ENCODE measurements around the gene CTNNA1.
"Not testable (repeated sequence)": the region's sequence is repeated elsewhere in the genome, so short reads cannot be mapped to it uniquely, and the experiment has no call there.

The CTNNA1 gene, protein sequence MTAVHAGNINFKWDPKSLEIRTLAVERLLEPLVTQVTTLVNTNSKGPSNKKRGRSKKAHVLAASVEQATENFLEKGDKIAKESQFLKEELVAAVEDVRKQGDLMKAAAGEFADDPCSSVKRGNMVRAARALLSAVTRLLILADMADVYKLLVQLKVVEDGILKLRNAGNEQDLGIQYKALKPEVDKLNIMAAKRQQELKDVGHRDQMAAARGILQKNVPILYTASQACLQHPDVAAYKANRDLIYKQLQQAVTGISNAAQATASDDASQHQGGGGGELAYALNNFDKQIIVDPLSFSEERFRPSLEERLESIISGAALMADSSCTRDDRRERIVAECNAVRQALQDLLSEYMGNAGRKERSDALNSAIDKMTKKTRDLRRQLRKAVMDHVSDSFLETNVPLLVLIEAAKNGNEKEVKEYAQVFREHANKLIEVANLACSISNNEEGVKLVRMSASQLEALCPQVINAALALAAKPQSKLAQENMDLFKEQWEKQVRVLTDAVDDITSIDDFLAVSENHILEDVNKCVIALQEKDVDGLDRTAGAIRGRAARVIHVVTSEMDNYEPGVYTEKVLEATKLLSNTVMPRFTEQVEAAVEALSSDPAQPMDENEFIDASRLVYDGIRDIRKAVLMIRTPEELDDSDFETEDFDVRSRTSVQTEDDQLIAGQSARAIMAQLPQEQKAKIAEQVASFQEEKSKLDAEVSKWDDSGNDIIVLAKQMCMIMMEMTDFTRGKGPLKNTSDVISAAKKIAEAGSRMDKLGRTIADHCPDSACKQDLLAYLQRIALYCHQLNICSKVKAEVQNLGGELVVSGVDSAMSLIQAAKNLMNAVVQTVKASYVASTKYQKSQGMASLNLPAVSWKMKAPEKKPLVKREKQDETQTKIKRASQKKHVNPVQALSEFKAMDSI

DNA sequence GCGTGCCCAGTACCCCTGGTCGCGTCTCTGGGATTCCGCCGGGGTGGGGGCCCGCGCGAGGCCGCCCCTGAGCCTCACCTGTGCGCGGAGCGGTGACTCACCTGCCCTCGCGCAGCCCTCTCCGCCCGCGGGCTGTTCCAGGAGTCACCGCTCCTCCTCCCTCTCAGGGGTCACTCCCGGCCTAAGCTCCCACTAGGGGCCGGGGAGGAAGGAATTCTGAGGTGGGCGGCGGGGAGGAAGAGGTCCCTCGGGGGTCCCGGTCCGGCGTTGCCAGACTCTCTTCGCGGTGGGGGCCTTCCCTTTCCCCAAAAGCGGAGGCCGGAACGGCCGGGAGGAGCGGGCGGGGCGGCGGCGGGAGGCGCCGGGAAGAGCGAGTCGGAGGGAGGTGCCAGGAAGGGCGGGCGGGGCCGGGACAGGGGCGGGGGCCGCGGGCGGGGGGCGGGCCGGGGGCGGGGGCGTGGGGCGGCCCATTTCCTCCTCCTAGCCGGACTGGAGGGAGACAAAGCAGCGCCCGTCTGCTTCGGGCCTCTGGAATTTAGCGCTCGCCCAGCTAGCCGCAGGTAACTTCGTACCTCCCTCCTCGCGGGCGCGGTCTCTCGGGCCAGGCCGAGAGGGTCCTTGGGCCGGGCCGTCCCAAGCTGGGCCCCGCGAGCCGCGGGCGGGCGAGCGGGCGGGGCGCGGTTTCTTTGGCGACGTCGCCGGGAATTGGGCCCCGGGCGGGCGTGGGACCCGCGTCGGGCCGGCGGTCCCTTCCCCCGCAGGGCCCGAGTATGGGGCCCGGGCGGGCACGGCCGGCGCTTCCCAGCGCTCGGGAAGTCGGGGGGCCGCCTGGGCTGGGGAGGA lies at the start of gene CTNNA1:
CTNNA1 (plus strand) TSS at position 475 of the 843 bp plus-strand sequence. CDS start 28,500 bp downstream, outside the sequence.
- peak in 1 of 2 experiments; percentile 40 for DNase-seq

DNA sequence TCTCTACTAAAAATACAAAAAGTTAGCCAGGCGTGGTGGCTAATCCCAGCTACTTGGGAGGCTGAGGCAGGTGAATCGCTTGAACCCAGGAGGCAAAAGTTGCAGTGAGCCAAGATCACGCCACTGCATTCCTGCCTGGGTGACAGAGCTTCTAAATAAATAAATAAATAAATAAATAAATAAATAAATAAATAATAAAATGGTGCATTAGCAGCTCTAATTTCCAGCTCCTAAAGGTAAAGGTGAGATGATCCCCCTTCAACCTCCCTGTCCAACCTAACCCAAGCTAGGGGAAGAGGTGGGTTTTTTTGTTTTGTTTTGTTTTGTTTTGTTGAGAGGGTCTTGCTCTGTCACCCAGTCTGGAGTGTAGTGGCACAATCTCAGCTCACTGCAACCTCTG lies 49.4 kb upstream of the CTNNA1 start:
- not testable (repeated sequence) for DNase-seq

DNA sequence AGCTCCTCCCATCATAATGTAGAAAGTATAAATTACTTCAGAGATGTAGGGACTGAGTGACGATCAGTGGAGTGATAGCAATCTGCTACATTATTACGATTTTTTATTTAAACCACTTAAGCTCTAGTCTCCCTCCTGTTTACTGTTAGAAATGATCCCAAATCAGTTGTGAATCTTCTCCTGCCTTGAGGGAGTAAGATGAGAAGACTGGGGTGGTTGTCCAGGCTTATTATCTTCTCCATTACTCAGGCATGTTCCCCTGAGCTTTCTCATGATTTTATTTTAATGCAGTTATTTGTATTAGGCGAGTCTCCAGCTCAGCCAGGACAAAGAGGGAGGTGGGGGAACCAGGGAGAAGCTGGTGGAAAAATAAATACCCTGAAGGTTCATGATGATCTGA lies 48.2 kb upstream of the CTNNA1 start:
- no peak for DNase-seq

DNA sequence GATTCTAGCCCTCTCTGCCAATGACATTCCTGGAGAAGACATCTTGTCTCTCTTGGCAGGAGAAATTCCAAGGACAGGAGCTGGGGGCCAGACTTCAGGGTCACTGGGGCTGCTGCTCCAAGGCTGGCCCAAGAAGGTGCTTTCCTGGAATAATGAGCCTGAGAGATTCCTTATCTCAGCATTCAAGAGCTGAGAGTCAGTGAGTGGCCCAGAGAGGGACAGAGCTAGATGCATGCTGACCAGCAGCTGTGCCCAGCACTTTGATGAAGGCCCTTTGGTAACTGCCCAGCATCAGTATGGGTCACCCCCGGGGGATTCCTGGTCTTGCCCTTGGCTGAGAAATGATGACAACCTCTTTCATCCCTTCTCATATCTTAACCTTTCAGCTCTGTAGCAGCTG lies 47.7 kb upstream of the CTNNA1 start:
- no peak for DNase-seq

DNA sequence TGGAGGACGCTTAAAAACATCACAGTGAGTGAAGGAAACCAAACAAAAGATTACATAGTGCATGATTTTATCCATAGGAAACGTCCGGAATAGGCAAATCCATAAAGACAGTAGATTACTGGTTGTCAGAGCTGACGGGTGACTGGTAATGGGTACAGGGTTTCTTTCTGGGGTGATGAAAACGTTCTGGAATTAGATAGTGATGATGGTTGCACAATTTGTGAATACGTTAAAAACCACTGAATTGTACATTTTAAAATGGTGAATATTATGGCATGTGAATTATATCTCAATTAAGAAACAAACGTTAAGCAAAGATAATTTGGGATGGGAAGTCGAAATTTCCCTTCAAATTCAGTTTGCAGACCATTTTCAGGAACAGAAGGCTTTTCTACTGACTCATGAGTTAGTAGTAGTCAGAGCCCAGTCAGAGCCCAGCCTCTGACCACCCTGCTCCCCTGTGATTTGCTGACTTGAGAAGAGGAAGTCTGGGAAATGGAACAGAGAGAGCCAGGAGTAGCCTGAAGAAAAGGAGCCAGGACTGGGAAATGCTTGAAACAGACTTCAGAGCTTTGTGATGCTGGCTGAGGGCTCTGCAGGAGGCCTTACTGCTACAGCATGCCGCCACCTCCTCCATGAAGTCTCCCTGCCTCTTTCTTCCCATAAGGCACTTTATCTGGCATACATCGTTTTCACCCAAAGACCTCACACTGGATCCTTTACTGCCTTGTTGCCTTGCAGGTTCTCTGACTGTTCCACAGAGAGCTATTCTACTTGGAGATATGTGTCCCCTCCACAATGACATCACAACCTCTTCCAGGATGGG lies 46.4 kb upstream of the CTNNA1 start:
- no peak for DNase-seq

DNA sequence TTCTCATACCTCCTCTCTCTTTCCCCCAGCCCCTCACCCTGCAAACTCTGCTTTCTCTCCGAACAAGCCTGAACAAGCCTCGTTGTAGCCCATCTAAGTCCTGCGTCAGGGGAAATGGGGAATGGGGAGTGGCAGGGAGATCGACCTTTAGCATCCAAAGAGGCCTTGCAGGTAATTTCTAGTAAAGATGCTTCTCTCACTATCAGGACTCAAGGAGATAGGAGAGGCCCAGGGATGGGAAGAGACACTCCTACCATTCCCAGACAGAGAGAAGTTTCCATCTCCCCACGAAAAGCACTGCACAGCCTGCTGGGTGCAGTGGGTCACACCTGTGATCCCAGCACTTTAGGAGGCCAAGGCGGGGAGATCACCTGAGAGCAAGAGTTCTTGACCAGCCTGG lies 44.4 kb upstream of the CTNNA1 start:
- no peak for DNase-seq

DNA sequence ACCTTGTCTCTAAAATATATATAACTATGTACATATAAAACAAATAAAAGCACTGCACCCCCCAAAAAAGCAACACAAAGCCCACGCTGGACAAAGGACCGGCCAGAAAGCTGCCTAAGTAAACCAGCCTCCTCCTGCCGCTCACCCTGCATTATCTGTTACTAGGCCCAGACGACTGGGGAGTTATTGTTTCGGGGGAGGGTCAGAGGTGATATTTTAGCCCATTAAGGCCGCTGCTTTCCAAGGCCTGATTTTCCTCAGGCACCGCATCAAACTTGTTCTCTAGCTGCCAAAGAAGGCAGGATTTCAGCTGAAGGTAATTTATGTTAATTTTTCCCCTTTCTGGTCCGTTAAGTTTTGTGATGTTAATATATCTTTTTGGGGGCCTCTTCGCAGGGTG lies 44.0 kb upstream of the CTNNA1 start:
- DNase-seq, result no peak

DNA sequence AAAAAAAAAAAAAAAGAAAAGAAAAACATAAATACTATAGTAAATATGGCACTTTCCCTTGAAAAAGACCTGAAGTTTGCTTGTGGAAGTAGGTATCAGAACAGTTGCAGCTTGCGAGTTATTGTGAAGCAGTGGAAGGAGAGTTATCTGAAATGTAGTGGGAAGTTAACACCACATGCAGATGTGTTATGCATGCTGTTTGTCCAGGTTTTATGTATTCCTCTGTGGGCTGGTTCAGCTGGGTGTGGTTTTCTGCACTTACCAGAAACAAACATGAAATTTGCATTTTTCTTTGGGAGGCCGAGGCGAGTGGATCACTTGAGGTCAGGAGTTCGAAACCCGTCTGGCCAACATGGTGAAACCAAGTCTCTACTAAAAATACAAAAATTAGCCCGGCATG lies 42.1 kb upstream of the CTNNA1 start:
- no peak for DNase-seq

DNA sequence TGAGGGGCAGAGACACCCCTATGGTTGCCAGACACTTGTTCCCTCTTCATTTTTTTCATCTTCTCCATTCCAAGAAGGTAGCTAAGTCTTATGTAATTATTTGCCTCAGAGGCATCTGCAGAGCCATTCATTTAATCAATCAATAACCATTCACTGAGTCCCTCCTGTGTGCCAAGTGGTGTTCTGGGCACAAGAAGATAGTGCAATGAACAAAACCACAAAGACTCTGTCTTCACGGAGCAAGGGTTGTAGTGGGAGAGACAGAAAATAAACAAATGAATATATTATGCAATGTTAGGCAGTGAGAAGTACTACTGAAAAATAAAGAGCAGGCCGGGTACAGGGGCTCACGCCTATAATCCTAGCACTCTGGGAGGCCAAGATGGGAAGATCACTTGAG lies 41.4 kb upstream of the CTNNA1 start:
- no peak for DNase-seq

DNA sequence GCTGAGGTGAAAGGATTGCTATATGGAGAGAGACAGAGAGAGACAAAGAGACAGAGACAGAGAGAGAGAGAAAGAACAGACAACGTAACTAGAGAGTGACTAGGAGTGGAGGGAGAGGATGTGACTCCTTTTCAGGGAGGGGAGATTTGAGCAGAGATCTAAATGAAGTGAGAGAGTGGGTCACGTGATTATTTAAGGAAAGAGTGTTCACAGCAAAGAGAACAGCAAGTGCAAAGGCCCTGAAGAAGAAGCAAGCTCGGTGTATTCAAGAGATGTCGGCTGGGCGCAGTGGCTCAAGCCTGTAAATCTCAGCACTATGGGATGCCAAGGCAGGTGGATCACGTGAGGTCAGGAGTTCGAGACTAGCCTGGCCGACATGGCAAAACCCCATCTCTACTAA lies 40.9 kb upstream of the CTNNA1 start:
- no peak for DNase-seq

DNA sequence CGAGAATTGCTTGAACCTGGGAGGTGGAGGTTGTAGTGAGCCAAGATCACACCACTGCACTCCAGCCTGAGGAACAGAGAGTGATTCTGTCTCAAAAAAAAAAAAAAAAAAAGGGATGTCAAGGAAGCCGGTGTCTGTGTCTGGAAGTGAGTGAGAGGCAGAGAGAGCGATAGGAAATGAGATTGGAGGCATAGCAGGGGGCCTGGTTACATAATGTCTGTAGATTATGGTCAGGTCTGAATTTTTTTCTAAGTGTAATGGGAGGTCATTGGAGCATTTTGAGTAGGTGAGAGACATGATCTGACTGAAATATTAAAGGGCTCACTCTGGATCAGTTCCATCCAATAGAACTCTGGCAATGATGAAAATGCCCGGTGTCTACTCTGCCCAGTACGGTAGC lies 40.4 kb upstream of the CTNNA1 start:
- DNase-seq, result no peak

DNA sequence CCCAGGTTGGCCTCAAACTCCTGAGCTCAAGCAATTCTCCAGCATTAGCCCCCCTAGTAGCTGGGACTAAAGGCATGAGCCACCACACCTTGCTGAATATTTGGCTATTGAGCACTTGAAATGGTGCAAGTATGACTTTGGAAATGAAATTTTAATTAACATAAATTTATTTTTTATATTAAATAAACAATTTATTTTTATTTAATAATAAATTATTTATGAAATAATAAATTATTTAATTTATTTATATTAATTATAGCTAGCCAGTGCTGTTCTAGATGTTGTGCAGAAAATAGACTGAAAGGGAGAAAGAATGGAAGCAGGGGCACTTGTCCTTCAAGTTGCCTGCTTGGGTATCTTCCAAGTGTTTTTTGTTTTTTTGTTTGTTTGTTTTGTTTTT lies 40.0 kb upstream of the CTNNA1 start:
- no peak for DNase-seq

DNA sequence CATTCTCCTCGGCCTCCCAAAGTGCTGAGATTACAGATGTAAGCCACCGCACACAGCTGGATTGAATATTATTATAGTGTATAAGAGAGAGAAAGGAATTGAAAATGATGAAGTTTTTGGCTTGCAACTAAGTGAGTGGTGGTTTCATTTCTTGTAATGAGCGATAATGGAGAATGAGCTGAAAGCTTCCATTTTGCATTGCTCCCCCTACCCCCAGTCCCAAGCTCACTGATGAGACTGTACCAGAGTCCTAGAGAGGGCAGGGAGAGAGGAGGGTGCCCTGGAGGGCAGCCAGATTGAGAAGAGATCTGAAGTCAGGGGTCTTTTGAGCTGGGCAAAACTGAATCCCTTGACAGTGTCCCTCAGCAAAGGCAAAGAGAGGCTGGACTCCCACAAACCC lies 38.5 kb upstream of the CTNNA1 start:
- no peak for DNase-seq

DNA sequence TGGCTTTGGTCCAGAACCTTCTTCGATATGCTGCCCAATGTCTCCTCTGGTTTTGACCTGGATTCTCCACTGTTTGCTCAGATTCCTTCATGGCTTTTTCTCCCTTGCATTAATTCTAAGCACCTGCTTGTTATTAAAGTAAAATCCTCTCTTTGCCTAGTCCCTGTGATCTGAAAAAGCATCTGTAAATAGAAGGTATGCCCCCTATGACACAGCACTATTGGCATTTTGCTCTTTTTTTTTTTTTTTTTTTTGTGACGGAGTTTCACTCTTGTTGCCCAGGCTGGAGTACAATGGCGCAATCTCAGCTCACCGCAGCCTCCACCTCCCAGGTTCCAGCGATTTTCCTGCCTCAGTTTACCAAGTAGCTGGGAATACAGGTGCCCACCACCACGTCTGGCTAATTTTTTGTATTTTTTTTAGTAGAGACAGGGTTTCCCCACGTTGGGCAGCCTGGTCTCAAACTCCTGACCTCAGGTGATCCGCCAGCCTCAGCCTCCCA lies 37.2 kb upstream of the CTNNA1 start:
- not testable (repeated sequence) for DNase-seq

DNA sequence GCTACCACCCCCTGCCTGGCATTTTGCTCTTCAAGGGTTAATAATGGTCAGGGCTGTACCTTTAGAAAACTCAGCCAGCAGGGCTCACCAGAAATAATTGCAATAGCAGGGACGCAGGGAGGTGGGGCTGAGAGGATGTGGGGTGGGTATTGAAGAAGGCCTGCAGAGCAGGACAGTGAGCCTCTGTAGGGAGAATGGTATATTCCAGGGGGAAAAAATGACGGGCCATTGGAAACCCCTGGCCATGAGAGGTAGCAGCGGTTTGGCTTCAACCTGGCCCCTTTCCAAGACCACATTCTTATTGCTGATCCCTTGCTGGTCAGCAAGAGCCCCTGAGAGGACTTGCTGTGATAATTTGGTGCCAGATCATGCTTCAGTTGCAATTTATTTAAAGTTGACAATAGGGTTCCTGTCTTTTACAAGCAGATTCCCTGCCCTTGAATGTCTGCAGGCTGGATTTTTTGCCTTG lies 36.7 kb upstream of the CTNNA1 start:
- no peak for DNase-seq

DNA sequence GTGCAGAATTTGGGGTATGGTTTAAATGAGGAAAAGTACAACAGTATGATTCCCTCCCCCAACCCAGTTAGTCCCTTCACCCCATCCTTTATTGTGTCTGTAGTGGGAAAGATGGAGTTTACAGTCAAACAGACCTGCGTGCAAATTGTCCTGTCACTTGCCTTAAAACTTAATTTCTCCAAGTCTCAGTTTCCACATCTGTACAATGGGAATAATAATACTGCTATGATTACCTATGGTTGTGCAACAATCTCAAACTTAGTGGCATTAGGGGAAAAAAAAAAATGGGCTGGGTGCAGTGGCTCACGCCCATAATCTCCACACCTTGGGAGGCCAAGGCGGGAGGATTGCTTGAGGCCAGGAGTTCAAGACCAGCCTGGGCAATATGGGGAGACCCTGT lies 35.8 kb upstream of the CTNNA1 start:
- DNase-seq, result no peak

DNA sequence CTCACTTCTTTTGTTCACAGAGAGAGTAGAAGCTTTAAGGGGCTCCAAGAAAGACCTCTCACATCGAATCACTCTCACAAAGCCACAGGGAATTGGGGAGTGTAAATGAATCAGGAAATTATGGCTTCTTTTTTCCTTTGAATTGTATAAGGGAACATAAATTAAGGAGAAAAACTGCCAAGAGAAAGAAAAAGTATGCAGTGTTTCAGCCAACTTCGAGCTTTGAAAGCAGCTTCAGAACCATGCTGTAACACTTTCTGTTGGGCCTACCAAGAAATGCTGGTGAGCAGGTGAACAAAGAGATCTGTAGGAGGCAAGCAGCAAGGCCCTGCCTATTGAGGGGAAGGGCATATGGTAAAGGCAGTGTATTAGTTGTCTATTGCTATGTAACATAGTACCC lies 33.4 kb upstream of the CTNNA1 start:
- DNase-seq, result no peak

DNA sequence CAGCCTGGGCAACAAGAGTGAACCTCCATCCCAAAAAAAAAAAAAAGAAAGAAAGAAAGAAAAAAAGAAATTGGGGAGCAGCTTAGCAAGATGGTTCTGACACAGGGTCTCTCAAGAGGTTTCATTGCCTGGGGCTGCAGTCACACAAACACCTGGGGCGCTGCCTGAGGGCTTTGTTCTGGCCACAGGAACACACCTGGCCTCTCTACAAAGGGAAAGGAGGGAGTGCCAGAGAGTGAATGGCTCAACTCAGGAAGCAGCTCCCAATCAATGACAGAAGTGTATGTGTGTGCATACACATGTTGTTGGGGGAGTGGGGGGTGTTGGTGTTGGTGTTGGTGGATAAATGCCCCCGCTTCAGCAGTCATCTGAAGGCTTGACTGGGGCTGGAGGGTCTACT lies 32.4 kb upstream of the CTNNA1 start:
- DNase-seq, result no peak

DNA sequence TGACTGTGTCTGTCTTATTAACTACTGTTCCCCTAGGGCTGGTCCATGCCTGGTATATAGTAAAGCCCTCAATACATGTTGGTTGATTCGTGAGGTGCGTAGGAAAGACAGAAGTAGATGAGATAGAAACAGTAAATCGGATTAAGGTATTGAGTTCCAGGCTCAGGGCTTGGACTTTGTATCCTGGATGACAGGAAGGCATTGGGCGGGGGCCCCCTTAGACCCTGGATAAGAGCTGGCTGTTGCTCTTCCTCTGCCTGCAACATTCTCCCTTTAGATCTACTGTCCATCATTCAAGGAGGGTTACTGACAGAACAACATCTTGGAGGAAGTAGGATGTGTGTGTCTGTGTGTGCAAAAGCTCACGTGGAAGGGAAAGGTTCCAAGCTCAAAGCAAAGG lies 31.2 kb upstream of the CTNNA1 start:
- DNase-seq, result no peak

DNA sequence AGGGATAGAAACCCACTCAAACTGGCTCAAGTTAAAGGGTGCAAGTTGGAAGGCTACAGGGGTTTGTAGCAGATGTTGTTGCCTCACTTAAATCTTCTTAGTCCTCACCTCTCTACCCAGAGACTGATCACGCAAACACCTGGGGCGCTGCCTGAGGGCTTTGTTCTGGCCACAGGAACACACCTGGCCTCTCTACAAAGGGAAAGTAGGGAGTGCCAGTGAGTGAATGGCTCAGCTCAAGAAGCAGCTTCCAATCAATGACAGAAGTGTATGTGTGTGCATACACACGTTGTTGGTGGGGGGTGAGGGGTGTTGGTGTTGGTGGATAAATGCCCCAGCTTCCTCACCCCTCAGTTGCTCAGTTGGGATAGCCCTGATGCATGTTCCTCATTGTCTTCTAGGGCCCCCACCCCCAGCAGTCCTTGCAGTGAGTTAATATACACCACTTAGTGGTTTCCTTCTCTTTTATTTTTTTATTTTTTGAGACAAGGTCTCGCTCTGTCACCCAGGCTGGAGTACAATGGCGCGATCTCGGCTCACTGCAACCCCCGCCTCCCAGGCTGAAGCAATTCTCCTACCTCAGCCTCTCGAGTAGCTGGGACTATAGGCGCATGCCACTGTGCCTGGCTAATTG lies 30.6 kb upstream of the CTNNA1 start:
- peak in 1 of 2 experiments; percentile 11 for DNase-seq

DNA sequence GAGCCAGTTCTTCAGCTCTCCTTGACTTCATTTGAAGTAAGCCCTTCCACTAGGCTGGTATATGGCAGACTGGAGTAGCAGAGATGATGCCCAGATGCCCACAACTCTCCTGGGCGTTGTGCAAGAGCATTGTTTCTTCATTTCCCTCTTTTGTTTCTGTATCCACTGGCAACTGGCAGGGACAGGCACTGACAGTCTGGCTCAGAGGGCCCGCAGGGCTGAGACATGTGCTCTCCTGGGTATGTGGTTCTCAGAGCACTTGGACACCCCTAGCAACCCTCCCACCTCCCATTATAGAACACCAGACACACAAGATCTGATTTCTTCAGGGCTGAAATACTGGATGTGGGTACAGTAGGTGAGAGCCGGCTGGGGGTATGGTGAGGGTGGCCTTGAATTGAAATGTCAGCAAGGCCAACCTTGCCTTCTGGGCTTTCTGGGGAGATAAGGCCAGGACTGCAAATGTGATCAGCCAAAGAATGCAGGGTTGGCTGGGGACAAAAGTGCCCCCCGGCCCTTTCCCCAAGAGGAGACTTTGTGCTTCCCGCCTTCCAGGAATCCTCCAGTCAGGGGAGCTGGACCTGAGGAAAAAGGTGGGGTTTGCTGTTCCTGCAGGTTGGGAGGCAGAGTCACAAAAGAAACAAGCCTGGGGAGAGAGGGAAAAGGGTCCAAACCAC lies 28.6 kb upstream of the CTNNA1 start:
- no peak for DNase-seq

Data from NCI-H524 (cell line).